ENCODE measurements around the gene ALDOB. TPM values are rescaled to one million over a fixed set of nuclear protein-coding genes. Genes with fewer than 3 reads are reported as not detected.

Gene ALDOB
- total RNA-seq, 1 experiment from 2014 or later = not detected

DNA sequence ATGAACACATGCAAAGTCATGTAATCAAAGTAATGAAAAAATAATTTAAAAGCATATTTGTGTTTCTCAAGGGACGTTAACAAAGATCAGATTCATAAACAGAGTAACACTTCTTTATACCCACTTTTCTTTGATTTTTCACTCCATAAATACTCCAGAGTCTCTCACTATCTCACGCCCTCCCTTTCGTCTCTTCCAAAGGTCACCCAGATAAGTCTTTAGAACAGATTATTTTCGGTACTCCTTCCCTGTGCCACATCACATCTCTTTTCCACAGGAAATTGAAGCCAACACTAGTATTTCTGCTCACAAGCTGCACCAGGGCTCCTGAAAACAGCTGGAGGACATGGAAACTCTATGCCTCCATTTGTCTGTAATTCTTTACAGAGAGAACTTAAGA, 15.4 kb upstream of the ALDOB start:
- H2BK20ac ChIP-seq (ENCODE audit: low read depth, low read length, poor library complexity, severe bottlenecking) = no peak overlapping the region
- Mint-ChIP-seq H3K4me3 (no peak overlapping the region), H3K9me3 (peaks cover 22 to 26% of the 10 kb centered on the region in 2 experiments), H3K27ac (no peak overlapping the region), H3K4me1 (peaks cover 8 to 17% of the 10 kb centered on the region in 2 experiments), H3K36me3 (ENCODE audit: insufficient read depth in 1 of 3, low read depth in 3 of 3) (peaks cover 7 to 22% (median 18%) of the 10 kb centered on the region in 3 experiments; a peak in 6 of 7 replicates), H3K27me3 (ENCODE audit: low read depth) (peaks cover 3% of the 10 kb centered on the region; the same call in 1 of the 2 replicates)
- no peak overlapping the region for H3K27ac ChIP-seq (ENCODE audit: insufficient read length, low read depth, low read length)
- H3K23ac ChIP-seq (ENCODE audit: insufficient read length, low read depth, low read length) = no peak overlapping the region
- H4K91ac ChIP-seq (ENCODE audit: insufficient read length, low read depth, low read length) = no peak overlapping the region
- TF ChIP-seq, protein P1, sequence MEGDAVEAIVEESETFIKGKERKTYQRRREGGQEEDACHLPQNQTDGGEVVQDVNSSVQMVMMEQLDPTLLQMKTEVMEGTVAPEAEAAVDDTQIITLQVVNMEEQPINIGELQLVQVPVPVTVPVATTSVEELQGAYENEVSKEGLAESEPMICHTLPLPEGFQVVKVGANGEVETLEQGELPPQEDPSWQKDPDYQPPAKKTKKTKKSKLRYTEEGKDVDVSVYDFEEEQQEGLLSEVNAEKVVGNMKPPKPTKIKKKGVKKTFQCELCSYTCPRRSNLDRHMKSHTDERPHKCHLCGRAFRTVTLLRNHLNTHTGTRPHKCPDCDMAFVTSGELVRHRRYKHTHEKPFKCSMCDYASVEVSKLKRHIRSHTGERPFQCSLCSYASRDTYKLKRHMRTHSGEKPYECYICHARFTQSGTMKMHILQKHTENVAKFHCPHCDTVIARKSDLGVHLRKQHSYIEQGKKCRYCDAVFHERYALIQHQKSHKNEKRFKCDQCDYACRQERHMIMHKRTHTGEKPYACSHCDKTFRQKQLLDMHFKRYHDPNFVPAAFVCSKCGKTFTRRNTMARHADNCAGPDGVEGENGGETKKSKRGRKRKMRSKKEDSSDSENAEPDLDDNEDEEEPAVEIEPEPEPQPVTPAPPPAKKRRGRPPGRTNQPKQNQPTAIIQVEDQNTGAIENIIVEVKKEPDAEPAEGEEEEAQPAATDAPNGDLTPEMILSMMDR (conservative IDR thresholded peaks at IDR 0.05) = no peak
- H3K79me2 ChIP-seq (ENCODE audit: insufficient read depth, low read length) = no peaks in the 10 kb centered on the region
- H2BK120ac ChIP-seq (ENCODE audit: low read depth, low read length, poor library complexity, severe bottlenecking) = no peak overlapping the region
- no peak overlapping the region for H3K4me2 ChIP-seq (ENCODE audit: insufficient read depth, insufficient read length, low read length)
- no peak overlapping the region for H3K14ac ChIP-seq (ENCODE audit: insufficient read depth, low read length)
- no peak overlapping the region for H3K18ac ChIP-seq (ENCODE audit: insufficient read length, low read depth, low read length)
- H2AFZ ChIP-seq (ENCODE audit: low read length) = no peak overlapping the region
- H2BK5ac ChIP-seq (ENCODE audit: insufficient read length, low read length) = no peak overlapping the region
- no peak for DNase-seq
- H3K4me1 ChIP-seq (ENCODE audit: insufficient read depth, low read length) = no peaks in the 10 kb centered on the region
- H2BK12ac ChIP-seq (ENCODE audit: insufficient read length, low read depth, low read length) = no peak overlapping the region
- H2AK5ac ChIP-seq (ENCODE audit: insufficient read length, low read length) = no peak overlapping the region
- no peak overlapping the region for H3T11ph ChIP-seq (ENCODE audit: low read length)
- no peaks in the 10 kb centered on the region for H3K9me3 ChIP-seq (ENCODE audit: control insufficient read depth, low read depth, low read length)
- H4K20me1 ChIP-seq (ENCODE audit: control insufficient read depth, insufficient read depth, insufficient read length) = no peaks in the 10 kb centered on the region
- H3K56ac ChIP-seq (ENCODE audit: insufficient read length, low read depth, low read length) = no peak overlapping the region
- no peaks in the 10 kb centered on the region for H3K79me1 ChIP-seq (ENCODE audit: insufficient read depth, low read depth, low read length, poor library complexity, severe bottlenecking)
- H2BK15ac ChIP-seq (ENCODE audit: low read depth, low read length) = no peak overlapping the region
- H4K5ac ChIP-seq (ENCODE audit: insufficient read length, low read depth, low read length) = no peak overlapping the region
- no peak overlapping the region for H3K4ac ChIP-seq (ENCODE audit: low read depth, low read length)
- H3K23me2 ChIP-seq (ENCODE audit: insufficient read length, low read depth, low read length, poor library complexity, severe bottlenecking) = no peaks in the 10 kb centered on the region
- H3K27me3 ChIP-seq (ENCODE audit: insufficient read depth, low read length) = no peaks in the 10 kb centered on the region
- H3K9ac ChIP-seq (ENCODE audit: extremely low read depth, insufficient read length, low read length) = no peak overlapping the region
- H4K8ac ChIP-seq (replicated peaks; ENCODE audit: insufficient read length, low read depth, low read length) = no peak overlapping the region
- no CpG with 5 or more reads among the region's 4 CpGs for WGBS (ENCODE audit: extremely low coverage, insufficient read length, low lambda C conversion rate)
